GM23248 (cell line): Measurements from ENCODE around the gene KDM5C. TPM values are rescaled to one million over a fixed set of nuclear protein-coding genes. Genes with fewer than 3 reads are reported as not detected.
A peak's percentile ranks its signal among the peaks of the same experiment; 100 is the strongest.

Source experiments
- DNase-seq: peaks from one replicate; pipeline ENCODE4 v3.0.0-alpha.2; 2015
- H2AFZ ChIP-seq: fragments of 200-600 bp; sonication (generic); 2 replicates; pipeline ENCODE4 v1.6.1; 2016; ENCODE audit warnings: antibody characterized with exemption
- H3F3A ChIP-seq: fragments of 200-600 bp; sonication (generic); 2 replicates; pipeline ENCODE4 v1.6.1; 2016; ENCODE audit warnings: mild to moderate bottlenecking, antibody characterized with exemption, mixed run types; ENCODE audit not compliant: insufficient read depth
- H3K27ac ChIP-seq: fragments of 200-600 bp; sonication (generic); 2 replicates; pipeline ENCODE4 v1.5.1; 2016; ENCODE audit warnings: mild to moderate bottlenecking
- H3K27me3 ChIP-seq: fragments of 200-600 bp; sonication (generic); replicated peaks from 2 replicates; pipeline ENCODE4 v1.6.1; 2016; ENCODE audit warnings: mild to moderate bottlenecking; ENCODE audit not compliant: insufficient read depth
- H3K36me3 ChIP-seq: fragments of 200-600 bp; sonication (generic); 2 replicates; pipeline ENCODE4 v1.6.1; 2016; ENCODE audit warnings: low read depth, mild to moderate bottlenecking
- H3K4me1 ChIP-seq: fragments of 200-600 bp; sonication (generic); 2 replicates; pipeline ENCODE4 v1.6.1; 2016; ENCODE audit warnings: mild to moderate bottlenecking; ENCODE audit not compliant: insufficient read depth
- H3K4me2 ChIP-seq: fragments of 200-600 bp; sonication (generic); one replicate; pipeline ENCODE4 v1.6.1; 2016; ENCODE audit warnings: mild to moderate bottlenecking; ENCODE audit not compliant: unreplicated experiment
- H3K4me3 ChIP-seq: fragments of 200-600 bp; sonication (generic); 2 replicates; pipeline ENCODE4 v1.5.1; 2016; ENCODE audit warnings: mild to moderate bottlenecking
- H3K79me2 ChIP-seq: fragments of 200-600 bp; sonication (generic); 2 replicates; pipeline ENCODE4 v1.6.1; 2016; ENCODE audit warnings: mild to moderate bottlenecking; ENCODE audit not compliant: insufficient read depth
- H3K9ac ChIP-seq: fragments of 200-600 bp; sonication (generic); 2 replicates; pipeline ENCODE4 v1.6.1; 2016; ENCODE audit warnings: mild to moderate bottlenecking
- H3K9me2 ChIP-seq: fragments of 200-600 bp; sonication (generic); 2 replicates; pipeline ENCODE4 v1.6.1; 2016; ENCODE audit warnings: mixed run types, mild to moderate bottlenecking, moderate library complexity; ENCODE audit not compliant: insufficient read depth
- H3K9me3 ChIP-seq: fragments of 200-600 bp; sonication (generic); one replicate; pipeline ENCODE4 v1.6.1; 2017; ENCODE audit warnings: low read depth
- H4K20me1 ChIP-seq: fragments of 200-600 bp; sonication (generic); 2 replicates; pipeline ENCODE4 v1.6.0; 2016; ENCODE audit not compliant: insufficient read depth
- EZH2 ChIP-seq: fragments of 200-600 bp; sonication (generic); IDR thresholded peaks from 2 replicates; pipeline ENCODE4 v1.6.1; 2018; ENCODE audit warnings: antibody characterized with exemption, mild to moderate bottlenecking; ENCODE audit not compliant: insufficient read depth, poor library complexity, severe bottlenecking
- EZH2phosphoT487 ChIP-seq: fragments of 200-600 bp; sonication (generic); IDR thresholded peaks from 2 replicates; pipeline ENCODE4 v1.6.1; 2018; ENCODE audit warnings: antibody characterized with exemption, moderate library complexity, mild to moderate bottlenecking, low read depth; ENCODE audit not compliant: insufficient read depth
- WGBS, 2 experiments: methylation state at CpG; one replicate each; pipeline ENCODE4 v1.1.6; 2015 to 2017; ENCODE audit warnings: low lambda C conversion rate in 2 of 2, low coverage in 1 of 2; ENCODE audit errors: missing lambda C conversion rate in 2 of 2; 5-methylcytosine and 5-hydroxymethylcytosine counted together
- in situ Hi-C: fragments of 300-500 bp; cut with MboI; formaldehyde crosslinking; loops from 2 replicates; pipeline ENCODE4 v1.15.0; 2020
- polyA plus RNA-seq: library from polyadenylated mRNA; unstranded; fragments of >200 nt; fragmentation: Nextera tagmentation; extraction: Ambion mirVana; gene quantifications from 2 replicates; pipeline ENCODE4 v1.2.1, GENCODE V29; 2016
- total RNA-seq: library from RNA; depleted of rRNA; stranded (reverse); fragments of >200 nt; shearing (Covaris generic); gene quantifications from 2 replicates; pipeline ENCODE4 v1.2.3, GENCODE V29; 2014

Gene KDM5C
- total and polyA plus RNA-seq, 2 experiments from 2014 or later = 27.1 to 66.9 TPM

DNA sequence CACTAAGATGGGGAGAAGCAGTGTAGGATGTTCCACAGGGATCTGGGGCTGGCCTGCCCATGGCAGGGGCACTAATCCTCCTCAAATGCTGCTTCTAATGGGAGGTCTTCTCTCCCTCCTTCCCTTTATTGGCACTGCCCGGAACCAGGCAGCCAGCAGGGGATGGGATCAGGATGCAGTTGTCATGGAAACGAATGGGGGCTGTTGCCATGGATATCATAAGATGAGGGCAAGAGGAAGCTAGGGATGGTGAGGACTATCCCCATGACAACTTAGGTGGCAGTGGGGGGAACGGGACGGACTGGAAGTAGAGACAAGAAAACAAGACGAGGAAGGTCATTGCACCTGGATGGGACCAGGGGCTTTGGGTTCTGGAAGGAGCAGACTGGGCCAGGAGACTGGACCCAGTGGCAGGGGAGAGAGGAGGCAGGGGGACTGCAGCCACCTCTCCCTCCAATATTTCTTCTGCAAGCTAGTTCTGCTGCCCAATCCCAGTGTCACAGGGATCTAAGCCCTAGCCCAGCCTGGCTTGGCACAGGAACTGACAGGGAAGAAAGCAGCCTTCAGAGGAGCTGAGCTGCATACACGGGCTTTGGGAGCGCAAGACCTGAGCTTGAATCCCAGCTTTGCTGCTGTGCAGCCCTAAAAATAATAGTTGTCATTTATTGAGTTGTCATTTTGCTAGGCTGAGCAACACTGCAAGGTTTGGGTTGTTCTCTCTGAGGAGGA is 37.3 kb upstream of the KDM5C start:
- Histone ChIP-seq H3K9ac (no peak overlapping the region), H3K27me3 (no peaks in the 10 kb centered on the region), H4K20me1 (no peaks in the 10 kb centered on the region), H2AFZ (no peak overlapping the region), H3K79me2 (no peaks in the 10 kb centered on the region), H3K4me2 (peak overlapping the region; percentile 48), H3K9me2 (no peaks in the 10 kb centered on the region), H3K27ac (peak overlapping the region; percentile 62), H3K4me3 (no peak overlapping the region), H3F3A (peaks cover 16% of the 10 kb centered on the region), H3K36me3 (no peaks in the 10 kb centered on the region), H3K4me1 (peaks cover 33% of the 10 kb centered on the region), H3K9me3 (no peaks in the 10 kb centered on the region)
- in situ Hi-C loops = no loop called here
- DNase-seq = no peak
- 98 to 100% methylated on average over 4 to 7 of the region's 7 CpGs for WGBS, 2 experiments
- TF ChIP-seq EZH2phosphoT487 (no peak), EZH2 (no peak)

DNA sequence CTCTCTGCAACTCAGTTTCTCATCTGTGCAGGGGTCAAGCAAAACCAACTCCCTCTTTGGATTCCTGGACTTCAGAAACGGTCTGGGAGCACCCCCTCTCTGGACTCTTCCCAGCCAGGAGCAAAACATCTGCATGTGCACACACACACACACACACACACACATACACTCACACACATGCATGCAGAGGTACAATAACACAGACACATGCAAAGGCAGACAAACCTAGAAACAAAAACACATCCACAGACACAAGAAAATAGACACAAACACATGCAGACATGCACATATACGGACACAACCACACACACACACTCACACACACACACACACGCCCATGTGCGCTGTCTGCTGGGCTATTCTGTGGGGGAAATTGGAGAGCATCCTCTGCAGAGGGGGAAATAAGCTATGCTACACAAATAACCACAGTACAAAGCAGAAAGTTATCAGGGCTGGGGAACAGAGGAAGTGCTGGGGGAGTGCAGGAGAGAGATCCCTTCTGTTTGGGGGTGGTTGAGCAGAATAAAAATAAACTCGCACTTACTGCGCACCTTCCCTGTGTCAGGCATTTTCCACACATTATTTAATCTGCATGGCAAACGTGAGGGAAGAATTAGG is 36.5 kb upstream of the KDM5C start:
- Histone ChIP-seq H3K9me3 (no peaks in the 10 kb centered on the region), H3K9me2 (no peaks in the 10 kb centered on the region), H3K36me3 (no peaks in the 10 kb centered on the region), H3K4me3 (no peak overlapping the region), H3K4me1 (peaks cover 32% of the 10 kb centered on the region), H2AFZ (no peak overlapping the region), H3K27ac (no peak overlapping the region), H3F3A (peaks cover 15% of the 10 kb centered on the region), H3K9ac (no peak overlapping the region), H3K27me3 (no peaks in the 10 kb centered on the region), H4K20me1 (no peaks in the 10 kb centered on the region), H3K4me2 (no peak overlapping the region), H3K79me2 (no peaks in the 10 kb centered on the region)
- in situ Hi-C loops = no loop called here
- no peak for DNase-seq
- 81 to 82% methylated on average over 5 to 7 of the region's 7 CpGs for WGBS, 2 experiments
- TF ChIP-seq EZH2 = no peak
- TF ChIP-seq EZH2phosphoT487 = no peak

DNA sequence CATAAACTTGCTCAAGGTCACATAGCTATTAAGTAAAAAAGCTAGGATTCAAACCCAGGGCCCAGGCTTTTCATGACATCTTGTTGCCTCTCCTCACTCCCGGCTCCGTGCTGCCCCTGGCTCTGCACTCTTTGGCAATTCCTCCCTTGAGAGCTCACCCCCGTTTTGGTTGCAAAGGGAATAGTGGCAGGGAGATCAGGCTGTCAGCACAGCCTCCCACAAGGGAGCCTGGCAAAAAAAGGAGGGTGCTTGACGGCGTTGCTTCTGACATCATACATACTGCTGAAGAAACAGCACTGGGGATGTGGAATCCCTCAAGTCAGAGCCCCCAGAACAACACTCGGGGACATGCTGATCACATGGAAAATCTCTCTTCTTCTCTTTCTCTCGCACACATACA is 35.8 kb upstream of the KDM5C start:
- Histone ChIP-seq H3K9me2 (no peaks in the 10 kb centered on the region), H3K9me3 (no peaks in the 10 kb centered on the region), H3K4me1 (peaks cover 26% of the 10 kb centered on the region), H3K4me3 (no peak overlapping the region), H3K4me2 (no peak overlapping the region), H3K27ac (no peak overlapping the region), H2AFZ (no peak overlapping the region), H4K20me1 (no peaks in the 10 kb centered on the region), H3K79me2 (no peaks in the 10 kb centered on the region), H3F3A (0 out of 2 replicates have a peak, but pooled peaks cover 9% of the 10 kb centered on the region), H3K27me3 (no peaks in the 10 kb centered on the region), H3K9ac (no peak overlapping the region), H3K36me3 (no peaks in the 10 kb centered on the region)
- TF ChIP-seq EZH2 (no peak), EZH2phosphoT487 (no peak)
- in situ Hi-C loops = no loop called here
- DNase-seq = no peak
- WGBS, 2 experiments = 67 to 78% methylated on average over 2 to 5 of the region's 7 CpGs

DNA sequence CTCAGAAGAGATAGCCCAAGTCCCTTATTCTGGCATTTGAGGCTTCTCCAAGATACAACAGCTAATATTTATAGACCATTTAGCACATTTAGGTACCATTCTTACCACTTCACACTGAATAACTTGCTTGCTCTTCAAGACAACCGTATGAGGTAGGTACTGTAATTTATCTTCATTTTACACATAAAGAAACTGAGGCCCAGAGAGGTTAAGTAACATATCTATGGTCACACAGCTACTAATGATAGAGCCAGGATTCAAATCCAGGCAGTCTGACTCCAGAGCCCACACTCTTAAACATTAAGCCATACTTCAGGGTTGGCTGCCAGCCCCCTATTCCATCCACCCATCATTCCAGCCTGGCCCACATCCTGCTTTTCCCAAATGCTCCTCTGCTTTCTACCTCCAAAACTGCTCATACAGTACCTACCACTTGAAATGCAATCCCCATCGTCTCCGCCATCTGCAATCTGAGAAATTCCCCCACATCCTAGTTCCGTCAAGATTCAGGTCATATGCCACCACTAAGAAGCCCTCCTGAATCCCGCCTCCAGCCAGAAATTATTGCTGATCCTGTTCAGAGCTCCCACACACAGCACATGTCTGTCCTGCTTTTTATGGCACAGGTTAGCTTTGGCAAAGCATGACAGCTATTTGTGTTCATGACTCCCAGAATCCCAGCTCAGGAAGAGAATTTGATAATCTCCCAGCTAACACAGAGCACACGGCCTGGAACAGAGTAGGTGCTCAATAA is 32.8 kb upstream of the KDM5C start:
- H3K9me3 ChIP-seq = no peaks in the 10 kb centered on the region
- no peaks in the 10 kb centered on the region for H3K27me3 ChIP-seq
- H3K4me1 ChIP-seq = peaks cover 4% of the 10 kb centered on the region
- no peak overlapping the region for H3K4me3 ChIP-seq
- H3F3A ChIP-seq = no peaks in the 10 kb centered on the region
- no peak overlapping the region for H3K9ac ChIP-seq
- H3K27ac ChIP-seq = no peak overlapping the region
- in situ Hi-C loops = no loop called here
- no peaks in the 10 kb centered on the region for H4K20me1 ChIP-seq
- H3K4me2 ChIP-seq = no peak overlapping the region
- TF ChIP-seq EZH2 (no peak), EZH2phosphoT487 (no peak)
- no peaks in the 10 kb centered on the region for H3K9me2 ChIP-seq
- DNase-seq = no peak
- no peaks in the 10 kb centered on the region for H3K79me2 ChIP-seq
- H3K36me3 ChIP-seq = no peaks in the 10 kb centered on the region
- H2AFZ ChIP-seq = no peak overlapping the region
- 93 to 99% methylated on average over 6 of the region's 6 CpGs for WGBS, 2 experiments
